Measurements from ENCODE around the gene PUS3. TPM values are rescaled to one million over a fixed set of nuclear protein-coding genes. Genes with fewer than 3 reads are reported as not detected.

Gene PUS3
- 8.6 and 10.9 TPM in 2 replicates for total RNA-seq

GRCh38 chr11:125902927-125903710 lies at the start of gene PUS3:
Gene PUS3 (minus strand): TSS chr11:125903206. CDS start chr11:125896284, 6,922 bp downstream.

GRCh38 chr11:125945797-125946520 lies 43.0 kb upstream of the PUS3 start, which contains the start of gene VSIG10L2:
Gene VSIG10L2 (plus strand): TSS chr11:125946044. CDS start chr11:125946056, 12 bp downstream.

DNA sequence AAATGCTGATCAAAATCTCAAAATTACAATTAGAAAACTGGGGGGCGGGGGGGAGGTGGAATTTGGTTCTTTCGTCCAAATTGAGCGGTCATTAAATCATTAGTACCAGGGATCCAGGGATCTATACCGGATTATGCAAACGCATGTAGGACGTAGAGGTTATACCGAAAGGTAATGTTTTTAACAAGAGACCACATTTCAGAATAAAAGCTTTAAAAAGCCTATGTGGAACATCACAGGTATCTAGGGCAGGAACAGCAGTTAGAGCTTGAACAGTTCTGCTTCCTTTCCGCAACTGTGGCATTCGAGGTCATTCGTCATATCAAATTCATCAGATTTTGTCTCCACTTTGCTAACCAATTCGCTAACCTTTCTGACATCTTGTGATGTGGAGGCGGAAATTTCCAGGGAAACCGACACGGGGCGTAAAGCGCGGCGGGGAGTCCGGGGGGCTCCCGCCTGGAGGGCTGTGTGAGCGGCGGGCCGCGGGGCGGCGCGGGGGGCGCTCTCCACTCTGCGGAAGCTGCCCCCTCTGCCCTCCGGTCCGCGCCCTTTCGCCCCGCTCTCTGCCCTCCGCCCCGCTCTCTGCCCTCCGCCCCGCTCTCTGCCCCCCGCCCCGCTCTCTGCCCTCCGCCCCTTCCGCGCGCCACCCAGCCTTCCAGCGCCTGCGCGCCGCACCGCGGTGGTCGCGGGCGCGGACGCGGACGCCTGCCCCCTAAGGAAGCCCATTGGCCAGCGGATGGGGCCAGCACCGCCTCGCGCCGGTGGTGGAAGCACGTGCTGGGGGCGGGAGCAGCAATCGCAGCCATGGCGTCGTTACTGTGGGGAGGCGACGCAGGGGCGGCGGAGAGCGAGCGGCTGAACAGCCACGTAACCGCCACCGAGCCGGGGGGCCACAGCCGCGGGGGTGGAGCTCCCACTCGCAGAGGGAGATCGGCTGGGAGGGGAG lies 979 bp upstream of the PUS3 start, which contains the start of gene DDX25:
Gene DDX25 (plus strand): TSS at position 798 of the 949 bp plus-strand sequence. CDS start 10 bp downstream, at position 808.

GRCh38 chr11:125887373-125888324 lies 15.4 kb downstream of the PUS3 start, which contains the start of gene HYLS1:
Gene HYLS1 (plus strand): TSS chr11:125887668. CDS start chr11:125899369, 11,701 bp downstream.

Other genes starting within 250 kb of the PUS3 start
- gene ACRV1, start 222.4 kb downstream of the PUS3 start, total RNA-seq: under 0.01 and 0.15 TPM in 2 replicates
- not detected in 2 replicates for gene PATE1, start 156.9 kb downstream of the PUS3 start, total RNA-seq
- gene PATE2, start 124.4 kb downstream of the PUS3 start, total RNA-seq: 0.29 and 0.66 TPM in 2 replicates
- gene PATE3, start 115.1 kb downstream of the PUS3 start, total RNA-seq: not detected in 2 replicates
- gene PATE4, start 69.9 kb downstream of the PUS3 start, total RNA-seq: not detected in 2 replicates
- gene HYLS1, start 15.5 kb downstream of the PUS3 start, total RNA-seq: 2.8 and 10.0 TPM in 2 replicates
- gene DDX25, start 1.3 kb upstream of the PUS3 start, total RNA-seq: not detected in 2 replicates
- gene VSIG10L2, start 42.8 kb upstream of the PUS3 start, total RNA-seq: not detected in 2 replicates
- 7.9 and 19.8 TPM in 2 replicates for gene CDON, start 159.7 kb upstream of the PUS3 start, total RNA-seq

Measured in smooth muscle cell of trachea (primary cell).